Germinal center (tissue), 1 donor: ENCODE results near the gene USP54.

Source experiments
- DNase-seq: peaks from one replicate; pipeline ENCODE4 v3.0.0; 2012; ENCODE audit warnings: mixed read lengths, low spot score

The USP54 gene

GRCh38 chr10:73467206-73467605 is 123.9 kb downstream of the USP54 start:
- no peak for DNase-seq

GRCh38 chr10:73465978-73466726 is 125.0 kb downstream of the USP54 start:
- no peak for DNase-seq

- no peak for DNase-seq
Measured at GRCh38 chr10:73460897-73461296, 130.2 kb downstream of the USP54 start.

GRCh38 chr10:73459683-73460314 is 131.3 kb downstream of the USP54 start:
- no peak for DNase-seq

- DNase-seq, result no peak
Measured at GRCh38 chr10:73456187-73456890, 134.8 kb downstream of the USP54 start.

GRCh38 chr10:73449113-73449512 is 142.0 kb downstream of the USP54 start:
- no peak for DNase-seq

- DNase-seq, result no peak
Measured at GRCh38 chr10:73448384-73448783, 142.8 kb downstream of the USP54 start.
